ENCODE measurements around the gene STX8.

The STX8 gene

GRCh38 chr17:9235346-9235745 lies 340.3 kb downstream of the STX8 start:
- TF ChIP-seq EZH2 (IDR thresholded peaks at IDR 0.05; ENCODE audit: borderline replicate concordance, low read depth, low read length, severe bottlenecking) = no peak
- TF ChIP-seq, protein P1, sequence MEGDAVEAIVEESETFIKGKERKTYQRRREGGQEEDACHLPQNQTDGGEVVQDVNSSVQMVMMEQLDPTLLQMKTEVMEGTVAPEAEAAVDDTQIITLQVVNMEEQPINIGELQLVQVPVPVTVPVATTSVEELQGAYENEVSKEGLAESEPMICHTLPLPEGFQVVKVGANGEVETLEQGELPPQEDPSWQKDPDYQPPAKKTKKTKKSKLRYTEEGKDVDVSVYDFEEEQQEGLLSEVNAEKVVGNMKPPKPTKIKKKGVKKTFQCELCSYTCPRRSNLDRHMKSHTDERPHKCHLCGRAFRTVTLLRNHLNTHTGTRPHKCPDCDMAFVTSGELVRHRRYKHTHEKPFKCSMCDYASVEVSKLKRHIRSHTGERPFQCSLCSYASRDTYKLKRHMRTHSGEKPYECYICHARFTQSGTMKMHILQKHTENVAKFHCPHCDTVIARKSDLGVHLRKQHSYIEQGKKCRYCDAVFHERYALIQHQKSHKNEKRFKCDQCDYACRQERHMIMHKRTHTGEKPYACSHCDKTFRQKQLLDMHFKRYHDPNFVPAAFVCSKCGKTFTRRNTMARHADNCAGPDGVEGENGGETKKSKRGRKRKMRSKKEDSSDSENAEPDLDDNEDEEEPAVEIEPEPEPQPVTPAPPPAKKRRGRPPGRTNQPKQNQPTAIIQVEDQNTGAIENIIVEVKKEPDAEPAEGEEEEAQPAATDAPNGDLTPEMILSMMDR (IDR thresholded peaks at IDR 0.05; ENCODE audit: borderline replicate concordance, extremely low read depth, low read length, poor library complexity, severe bottlenecking) = no peak
- Histone ChIP-seq H3K4me2 (ENCODE audit: insufficient read depth, low read length) (no peak overlapping the region), H3K27ac (ENCODE audit: low read length) (no peak overlapping the region), H3K36me3 (ENCODE audit: insufficient read depth, low read length) (no peaks in the 10 kb centered on the region), H3K79me2 (ENCODE audit: insufficient read depth, low read length) (no peaks in the 10 kb centered on the region), H2AFZ (ENCODE audit: low read depth, low read length) (no peak overlapping the region), H3K4me3 (ENCODE audit: low read depth in 1 of 2, low read length in 2 of 2) (no peak overlapping the region), H4K20me1 (ENCODE audit: insufficient read depth, low read length) (no peaks in the 10 kb centered on the region; the same call in 1 of the 2 replicates), H3K27me3 (ENCODE audit: insufficient read depth, low read length, poor library complexity) (no peaks in the 10 kb centered on the region), H3K9me3 (ENCODE audit: insufficient read depth, low read length, severe bottlenecking) (no peaks in the 10 kb centered on the region), H3K4me1 (ENCODE audit: insufficient read depth, low read length) (no peaks in the 10 kb centered on the region), H3K9ac (ENCODE audit: low read depth, low read length) (no peak overlapping the region)
- DNase-seq (no peak), ATAC-seq (ENCODE audit: insufficient read depth, low read depth) (no peak)

DNA sequence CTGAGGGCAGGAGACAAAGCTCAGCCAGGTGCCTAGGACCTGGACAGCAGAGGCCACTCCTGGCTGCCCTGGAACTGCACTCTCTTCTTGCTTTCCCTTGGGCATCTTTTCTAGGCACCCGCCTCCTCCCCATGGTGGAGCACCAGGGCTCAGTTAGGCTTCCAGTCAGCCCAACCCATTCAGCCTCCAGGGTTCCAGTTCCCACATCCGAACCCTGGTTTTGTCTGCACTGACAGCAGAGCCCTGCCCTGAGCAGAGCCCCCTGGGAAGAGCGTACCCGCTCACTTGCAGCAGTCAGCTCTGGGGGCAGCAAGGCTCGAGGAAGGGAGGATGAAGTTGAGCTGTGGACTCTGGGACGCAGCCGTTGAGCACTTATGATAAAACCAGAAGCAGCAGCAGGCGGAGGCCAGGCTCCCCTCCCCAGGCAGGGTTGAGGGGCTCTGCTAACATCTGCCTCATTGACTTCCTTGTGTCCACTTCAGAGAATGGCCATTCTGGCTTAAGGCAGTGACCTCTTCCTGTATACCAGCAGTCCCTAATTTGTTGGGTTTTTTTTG lies 341.2 kb downstream of the STX8 start:
- Histone ChIP-seq H3K9ac (ENCODE audit: low read depth, low read length) (no peak overlapping the region), H4K20me1 (ENCODE audit: insufficient read depth, low read length) (no peaks in the 10 kb centered on the region; the same call in 1 of the 2 replicates), H3K4me2 (ENCODE audit: insufficient read depth, low read length) (no peak overlapping the region), H3K27ac (ENCODE audit: low read length) (no peak overlapping the region), H3K4me3 (ENCODE audit: low read depth in 1 of 2, low read length in 2 of 2) (no peak overlapping the region), H3K27me3 (ENCODE audit: insufficient read depth, low read length, poor library complexity) (no peaks in the 10 kb centered on the region), H3K4me1 (ENCODE audit: insufficient read depth, low read length) (no peaks in the 10 kb centered on the region), H2AFZ (ENCODE audit: low read depth, low read length) (no peak overlapping the region), H3K9me3 (ENCODE audit: insufficient read depth, low read length, severe bottlenecking) (no peaks in the 10 kb centered on the region), H3K79me2 (ENCODE audit: insufficient read depth, low read length) (no peaks in the 10 kb centered on the region), H3K36me3 (ENCODE audit: insufficient read depth, low read length) (no peaks in the 10 kb centered on the region)
- ATAC-seq (ENCODE audit: insufficient read depth, low read depth) (no peak), DNase-seq (no peak)
- TF ChIP-seq EZH2 (IDR thresholded peaks at IDR 0.05; ENCODE audit: borderline replicate concordance, low read depth, low read length, severe bottlenecking) = no peak
- TF ChIP-seq, protein P1 (IDR thresholded peaks at IDR 0.05; ENCODE audit: borderline replicate concordance, extremely low read depth, low read length, poor library complexity, severe bottlenecking) = no peak

DNA sequence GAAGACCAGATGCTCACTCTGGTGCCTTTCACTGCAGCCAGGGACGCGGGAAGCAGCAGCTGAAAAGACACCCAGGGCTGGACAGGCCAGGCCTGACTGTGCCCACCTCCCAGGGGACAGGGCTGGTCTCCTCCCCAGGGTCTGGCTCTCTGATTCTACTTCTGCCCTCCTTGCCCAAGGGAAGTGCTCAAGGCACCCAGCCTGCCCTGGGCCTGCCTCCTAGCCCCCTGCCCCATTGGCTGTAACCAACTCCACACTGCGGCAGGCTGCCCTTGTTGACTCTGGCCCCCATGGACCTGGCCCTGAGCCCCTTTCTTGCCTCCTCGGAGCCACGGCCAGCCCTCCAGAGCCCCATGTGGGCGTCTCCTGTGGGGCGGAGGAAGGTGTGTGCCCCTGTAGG lies 341.9 kb downstream of the STX8 start:
- ATAC-seq (ENCODE audit: insufficient read depth, low read depth) (no peak), DNase-seq (no peak)
- no peaks in the 10 kb centered on the region for H4K20me1 ChIP-seq (ENCODE audit: insufficient read depth, low read length)
- H3K4me3 ChIP-seq (ENCODE audit: low read depth in 1 of 2, low read length in 2 of 2) = no peak overlapping the region
- H3K9ac ChIP-seq (ENCODE audit: low read depth, low read length) = no peak overlapping the region
- H3K36me3 ChIP-seq (ENCODE audit: insufficient read depth, low read length) = no peaks in the 10 kb centered on the region
- no peak overlapping the region for H2AFZ ChIP-seq (ENCODE audit: low read depth, low read length)
- no peaks in the 10 kb centered on the region for H3K27me3 ChIP-seq (ENCODE audit: insufficient read depth, low read length, poor library complexity)
- H3K9me3 ChIP-seq (ENCODE audit: insufficient read depth, low read length, severe bottlenecking) = no peaks in the 10 kb centered on the region
- H3K4me2 ChIP-seq (ENCODE audit: insufficient read depth, low read length) = no peak overlapping the region
- TF ChIP-seq EZH2 (IDR thresholded peaks at IDR 0.05; ENCODE audit: borderline replicate concordance, low read depth, low read length, severe bottlenecking) = no peak
- TF ChIP-seq, protein P1 (IDR thresholded peaks at IDR 0.05; ENCODE audit: borderline replicate concordance, extremely low read depth, low read length, poor library complexity, severe bottlenecking) = no peak
- no peak overlapping the region for H3K27ac ChIP-seq (ENCODE audit: low read length)
- no peaks in the 10 kb centered on the region for H3K4me1 ChIP-seq (ENCODE audit: insufficient read depth, low read length)
- H3K79me2 ChIP-seq (ENCODE audit: insufficient read depth, low read length) = no peaks in the 10 kb centered on the region

DNA sequence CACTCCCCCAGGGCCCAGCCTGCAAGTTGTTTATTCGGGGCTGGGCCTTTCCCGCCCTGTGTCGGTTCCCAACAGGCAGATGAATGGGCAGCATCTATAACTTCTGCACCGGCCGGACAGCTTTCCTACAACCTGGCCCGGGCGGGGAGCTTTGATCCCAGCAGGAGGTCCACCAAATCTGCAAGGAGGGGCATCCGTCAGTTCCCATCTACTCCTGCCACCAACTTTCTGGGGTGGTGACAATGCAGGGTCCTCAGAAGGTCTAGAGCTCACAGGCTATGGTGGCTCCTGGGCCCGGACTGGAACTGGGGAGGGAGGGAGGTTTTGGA lies 342.4 kb downstream of the STX8 start:
- Histone ChIP-seq H3K4me1 (ENCODE audit: insufficient read depth, low read length) (no peaks in the 10 kb centered on the region), H4K20me1 (ENCODE audit: insufficient read depth, low read length) (no peaks in the 10 kb centered on the region), H3K9ac (ENCODE audit: low read depth, low read length) (no peak overlapping the region), H3K4me3 (ENCODE audit: low read depth in 1 of 2, low read length in 2 of 2) (no peak overlapping the region), H3K27ac (ENCODE audit: low read length) (no peak overlapping the region), H2AFZ (ENCODE audit: low read depth, low read length) (no peak overlapping the region), H3K9me3 (ENCODE audit: insufficient read depth, low read length, severe bottlenecking) (no peaks in the 10 kb centered on the region), H3K79me2 (ENCODE audit: insufficient read depth, low read length) (no peaks in the 10 kb centered on the region), H3K4me2 (ENCODE audit: insufficient read depth, low read length) (no peak overlapping the region), H3K27me3 (ENCODE audit: insufficient read depth, low read length, poor library complexity) (no peaks in the 10 kb centered on the region), H3K36me3 (ENCODE audit: insufficient read depth, low read length) (no peaks in the 10 kb centered on the region)
- no peak for TF ChIP-seq EZH2 (IDR thresholded peaks at IDR 0.05; ENCODE audit: borderline replicate concordance, low read depth, low read length, severe bottlenecking)
- TF ChIP-seq, protein P1 (IDR thresholded peaks at IDR 0.05; ENCODE audit: borderline replicate concordance, extremely low read depth, low read length, poor library complexity, severe bottlenecking) = no peak
- no peak for ATAC-seq (ENCODE audit: insufficient read depth, low read depth)
- no peak for DNase-seq

Measured in DND-41 (cell line).